ENCODE measurements around the gene OR11L1.

The OR11L1 gene

DNA sequence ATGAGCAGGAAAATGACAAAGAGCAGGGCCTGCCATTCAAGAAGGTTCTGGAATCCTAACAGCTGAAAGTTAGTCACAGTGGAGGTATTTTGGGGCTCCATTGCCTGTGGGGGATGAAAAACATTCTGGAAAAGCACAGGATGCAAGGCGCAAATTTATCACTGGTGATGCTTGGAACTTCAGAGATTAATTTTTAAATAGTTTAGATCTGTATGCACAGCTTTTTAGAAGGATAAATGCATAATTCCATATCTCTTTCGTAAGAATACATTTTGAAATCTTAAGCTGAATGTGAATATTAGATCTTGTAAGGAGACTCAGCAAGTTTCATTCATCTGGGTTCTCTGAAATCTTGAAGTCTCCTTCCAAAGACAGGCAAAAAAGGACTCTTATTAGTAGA, at the start of gene OR11L1:
Gene OR11L1 (minus strand): TSS at position 101 of the 400 bp plus-strand sequence. CDS start 0 bp downstream, at position 101.
- Histone ChIP-seq H3K9me3 (no peaks in the 10 kb centered on the region), H3K4me1 (ENCODE audit: control insufficient read depth in 1 of 2, insufficient read depth in 1 of 2, low read depth in 1 of 2, low read length in 1 of 2) (no peaks in the 10 kb centered on the region), H3K36me3 (no peaks in the 10 kb centered on the region), H3K27me3 (no peaks in the 10 kb centered on the region), H3K27ac (no peak within 1 kb of the TSS), H3K4me3 (ENCODE audit: low read depth in 1 of 2, low read length in 1 of 2) (no peak within 1 kb of the TSS)
- TF ChIP-seq, protein P1, sequence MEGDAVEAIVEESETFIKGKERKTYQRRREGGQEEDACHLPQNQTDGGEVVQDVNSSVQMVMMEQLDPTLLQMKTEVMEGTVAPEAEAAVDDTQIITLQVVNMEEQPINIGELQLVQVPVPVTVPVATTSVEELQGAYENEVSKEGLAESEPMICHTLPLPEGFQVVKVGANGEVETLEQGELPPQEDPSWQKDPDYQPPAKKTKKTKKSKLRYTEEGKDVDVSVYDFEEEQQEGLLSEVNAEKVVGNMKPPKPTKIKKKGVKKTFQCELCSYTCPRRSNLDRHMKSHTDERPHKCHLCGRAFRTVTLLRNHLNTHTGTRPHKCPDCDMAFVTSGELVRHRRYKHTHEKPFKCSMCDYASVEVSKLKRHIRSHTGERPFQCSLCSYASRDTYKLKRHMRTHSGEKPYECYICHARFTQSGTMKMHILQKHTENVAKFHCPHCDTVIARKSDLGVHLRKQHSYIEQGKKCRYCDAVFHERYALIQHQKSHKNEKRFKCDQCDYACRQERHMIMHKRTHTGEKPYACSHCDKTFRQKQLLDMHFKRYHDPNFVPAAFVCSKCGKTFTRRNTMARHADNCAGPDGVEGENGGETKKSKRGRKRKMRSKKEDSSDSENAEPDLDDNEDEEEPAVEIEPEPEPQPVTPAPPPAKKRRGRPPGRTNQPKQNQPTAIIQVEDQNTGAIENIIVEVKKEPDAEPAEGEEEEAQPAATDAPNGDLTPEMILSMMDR (IDR thresholded peaks at IDR 0.05) = no peak

GRCh38 chr1:247884797-247885413, 43.2 kb upstream of the OR11L1 start:
- Histone ChIP-seq H3K27me3 (no peaks in the 10 kb centered on the region), H3K9me3 (no peaks in the 10 kb centered on the region), H3K36me3 (no peaks in the 10 kb centered on the region), H3K4me1 (ENCODE audit: control insufficient read depth in 1 of 2, insufficient read depth in 1 of 2, low read depth in 1 of 2, low read length in 1 of 2) (no peaks in the 10 kb centered on the region), H3K27ac (no peak overlapping the region), H3K4me3 (ENCODE audit: low read depth in 1 of 2, low read length in 1 of 2) (no peak overlapping the region)
- TF ChIP-seq, protein P1 (IDR thresholded peaks at IDR 0.05) = no peak

DNA sequence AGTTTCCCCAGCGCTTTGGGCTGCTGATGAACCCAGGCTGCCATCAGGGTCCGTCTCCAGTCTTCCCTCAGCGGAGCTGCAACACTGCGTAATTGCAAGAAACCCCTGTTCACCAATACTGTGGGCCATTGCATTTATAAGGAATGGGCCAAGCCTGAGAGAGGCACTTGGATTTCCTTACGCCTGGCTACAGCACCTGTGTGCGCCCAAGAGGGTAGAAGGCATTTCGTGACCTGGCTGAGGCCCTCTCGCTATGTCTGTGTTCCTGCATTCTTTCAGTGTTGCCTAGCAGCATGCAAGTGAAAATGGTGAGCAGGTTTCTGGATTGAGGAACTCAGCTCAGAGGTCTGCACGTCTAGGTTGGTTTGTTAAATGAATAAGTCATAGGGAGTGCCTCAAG, 41.6 kb upstream of the OR11L1 start:
- Histone ChIP-seq H3K9me3 (no peaks in the 10 kb centered on the region), H3K27me3 (no peaks in the 10 kb centered on the region), H3K36me3 (no peaks in the 10 kb centered on the region), H3K4me1 (ENCODE audit: control insufficient read depth in 1 of 2, insufficient read depth in 1 of 2, low read depth in 1 of 2, low read length in 1 of 2) (no peaks in the 10 kb centered on the region), H3K4me3 (ENCODE audit: low read depth in 1 of 2, low read length in 1 of 2) (no peak overlapping the region), H3K27ac (no peak overlapping the region)
- TF ChIP-seq, protein P1 (IDR thresholded peaks at IDR 0.05) = no peak

DNA sequence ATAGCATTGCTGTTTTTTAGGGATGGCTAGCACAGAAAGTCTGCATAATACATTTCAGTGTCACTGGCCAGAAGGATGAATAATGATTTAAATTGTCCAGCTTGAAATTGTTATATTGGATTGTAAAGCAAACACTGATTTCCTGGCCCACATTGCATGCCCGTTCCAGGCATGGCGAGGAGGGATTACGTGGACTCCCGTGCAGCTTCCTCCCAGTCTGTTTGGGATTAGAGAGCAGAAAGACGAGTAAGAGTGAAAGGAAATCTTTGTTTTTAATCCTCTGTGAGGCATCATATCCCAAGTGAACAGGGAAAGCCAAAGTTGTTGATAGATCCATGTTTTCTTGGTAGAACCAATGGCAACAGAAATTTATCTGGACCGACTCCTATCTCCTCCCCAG, 23.7 kb upstream of the OR11L1 start:
- Histone ChIP-seq H3K9me3 (no peaks in the 10 kb centered on the region), H3K27ac (no peak overlapping the region), H3K4me3 (ENCODE audit: low read depth in 1 of 2, low read length in 1 of 2) (no peak overlapping the region), H3K36me3 (no peaks in the 10 kb centered on the region), H3K4me1 (ENCODE audit: control insufficient read depth in 1 of 2, insufficient read depth in 1 of 2, low read depth in 1 of 2, low read length in 1 of 2) (no peaks in the 10 kb centered on the region), H3K27me3 (no peaks in the 10 kb centered on the region)
- TF ChIP-seq, protein P1 (IDR thresholded peaks at IDR 0.05) = no peak

DNA sequence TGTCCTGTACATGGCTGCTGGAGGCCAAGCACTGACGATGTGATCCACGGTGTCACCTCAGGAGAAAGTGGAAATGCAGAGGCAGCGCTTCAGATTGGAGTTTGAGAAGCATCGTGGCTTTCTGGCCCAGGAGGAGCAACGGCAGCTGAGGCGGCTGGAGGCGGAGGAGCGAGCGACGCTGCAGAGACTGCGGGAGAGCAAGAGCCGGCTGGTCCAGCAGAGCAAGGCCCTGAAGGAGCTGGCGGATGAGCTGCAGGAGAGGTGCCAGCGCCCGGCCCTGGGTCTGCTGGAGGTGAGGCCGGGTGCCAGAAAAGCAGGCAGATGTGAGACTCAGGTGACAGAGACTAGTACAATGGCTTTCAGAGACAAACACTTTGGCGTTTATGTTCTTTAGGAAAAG, 22.9 kb upstream of the OR11L1 start:
- H3K27ac ChIP-seq = no peak overlapping the region
- no peaks in the 10 kb centered on the region for H3K4me1 ChIP-seq (ENCODE audit: control insufficient read depth in 1 of 2, insufficient read depth in 1 of 2, low read depth in 1 of 2, low read length in 1 of 2)
- peaks cover 4% of the 10 kb centered on the region for H3K27me3 ChIP-seq
- no peak overlapping the region for H3K4me3 ChIP-seq (ENCODE audit: low read depth in 1 of 2, low read length in 1 of 2)
- H3K36me3 ChIP-seq = no peaks in the 10 kb centered on the region
- TF ChIP-seq, protein P1 (IDR thresholded peaks at IDR 0.05) = no peak
- H3K9me3 ChIP-seq = no peaks in the 10 kb centered on the region
